Smooth muscle cell (in vitro differentiated cells): Measurements from ENCODE around the gene APMAP. TPM values are rescaled to one million over a fixed set of nuclear protein-coding genes. Genes with fewer than 3 reads are reported as not detected.

Experiments
- DNase-seq: peaks from one replicate; lab custom pipeline; 2025; ENCODE audit not compliant: unreplicated experiment; lab: John Stamatoyannopoulos, UW
- H2AFZ ChIP-seq: fragments of 200-600 bp; sonication (generic); 2 replicates; pipeline ENCODE4 v1.6.0; 2016; ENCODE audit warnings: antibody characterized with exemption, low read depth, mild to moderate bottlenecking
- H3F3A ChIP-seq: fragments of 200-600 bp; sonication (generic); 2 replicates; pipeline ENCODE4 v1.6.0; 2017; ENCODE audit warnings: antibody characterized with exemption, low read depth
- H3K27ac ChIP-seq: fragments of 200-600 bp; sonication (generic); 2 replicates; pipeline ENCODE4 v1.5.1; 2016; ENCODE audit warnings: low read depth, mild to moderate bottlenecking
- H3K27me3 ChIP-seq: fragments of 200-600 bp; sonication (generic); 2 replicates; pipeline ENCODE4 v1.6.1; 2016; ENCODE audit warnings: low read depth, mild to moderate bottlenecking
- H3K36me3 ChIP-seq: fragments of 200-600 bp; sonication (generic); 2 replicates; pipeline ENCODE4 v1.5.1; 2016; ENCODE audit warnings: low read depth
- H3K4me1 ChIP-seq: fragments of 200-600 bp; sonication (generic); 2 replicates; pipeline ENCODE4 v1.5.1; 2016; ENCODE audit warnings: low read depth
- H3K4me2 ChIP-seq: fragments of 200-600 bp; sonication (generic); 2 replicates; pipeline ENCODE4 v1.6.0; 2016; ENCODE audit warnings: mild to moderate bottlenecking
- H3K4me3 ChIP-seq: fragments of 200-600 bp; sonication (generic); 2 replicates; pipeline ENCODE4 v1.5.1; 2016; ENCODE audit warnings: mild to moderate bottlenecking
- H3K79me2 ChIP-seq: fragments of 200-600 bp; sonication (generic); 2 replicates; pipeline ENCODE4 v1.6.0; 2016; ENCODE audit warnings: low read depth, mild to moderate bottlenecking
- H3K9ac ChIP-seq: fragments of 200-600 bp; sonication (generic); 2 replicates; pipeline ENCODE4 v1.6.0; 2016; ENCODE audit warnings: low read depth
- H3K9me3 ChIP-seq: fragments of 200-600 bp; sonication (generic); replicated peaks from 2 replicates; pipeline ENCODE4 v1.5.1; 2016; ENCODE audit warnings: low read depth
- H4K20me1 ChIP-seq: fragments of 200-600 bp; sonication (generic); 2 replicates; pipeline ENCODE4 v1.6.0; 2016; ENCODE audit warnings: low read depth
- CTCF ChIP-seq: fragments of 200-600 bp; sonication (generic); IDR thresholded peaks from 2 replicates; pipeline ENCODE4 v1.5.1; 2017; ENCODE audit warnings: borderline replicate concordance, mild to moderate bottlenecking, antibody characterized with exemption; ENCODE audit not compliant: insufficient read depth, poor library complexity, severe bottlenecking
- WGBS: methylation state at CpG from one replicate; pipeline ENCODE4 v1.1.7; 2016; ENCODE audit warnings: low lambda C conversion rate; 5-methylcytosine and 5-hydroxymethylcytosine counted together
- polyA plus RNA-seq: library from polyadenylated mRNA; unstranded; fragments of >200 nt; fragmentation: Nextera tagmentation; extraction: Ambion mirVana; gene quantifications from 2 replicates; pipeline ENCODE4 v1.2.1, GENCODE V29; 2016
- total RNA-seq: library from RNA; depleted of rRNA; stranded (reverse); fragments of >200 nt; gene quantifications from 2 replicates; pipeline ENCODE4 v1.2.3, GENCODE V29; 2014

The APMAP gene
- total and polyA plus RNA-seq, 2 experiments from 2014 or later: 54.4 to 86.9 TPM

- DNase-seq: no peak
- H4K20me1 ChIP-seq: no peaks in the 10 kb centered on the region
- no peaks in the 10 kb centered on the region for H3K36me3 ChIP-seq
- H3K9ac ChIP-seq: no peak overlapping the region
- H3K9me3 ChIP-seq: no peaks in the 10 kb centered on the region
- 79% methylated on average over 1 of the region's 1 CpG for WGBS
- no peak overlapping the region for H3K27ac ChIP-seq
- H3K4me1 ChIP-seq: peaks cover 4% of the 10 kb centered on the region
- no peaks in the 10 kb centered on the region for H3F3A ChIP-seq
- H3K27me3 ChIP-seq: no peaks in the 10 kb centered on the region
- H3K4me3 ChIP-seq: no peak overlapping the region
- no peak for TF ChIP-seq CTCF
- H3K79me2 ChIP-seq: no peaks in the 10 kb centered on the region
- H3K4me2 ChIP-seq: no peak overlapping the region
- no peak overlapping the region for H2AFZ ChIP-seq
Observed at GRCh38 chr20:24916412-24916811, 76.1 kb downstream of the APMAP start.

- H3K4me1 ChIP-seq: peaks cover 4% of the 10 kb centered on the region
- no peaks in the 10 kb centered on the region for H3K27me3 ChIP-seq
- no peaks in the 10 kb centered on the region for H3F3A ChIP-seq
- WGBS: 81% methylated on average over 7 of the region's 7 CpGs
- H3K9me3 ChIP-seq: no peaks in the 10 kb centered on the region
- no peaks in the 10 kb centered on the region for H3K36me3 ChIP-seq
- no peak overlapping the region for H3K27ac ChIP-seq
- no peak for DNase-seq
- H4K20me1 ChIP-seq: no peaks in the 10 kb centered on the region
- no peak overlapping the region for H3K9ac ChIP-seq
- no peak overlapping the region for H3K4me3 ChIP-seq
- TF ChIP-seq CTCF: no peak
- H3K79me2 ChIP-seq: no peaks in the 10 kb centered on the region
- no peak overlapping the region for H2AFZ ChIP-seq
- no peak overlapping the region for H3K4me2 ChIP-seq
Observed at GRCh38 chr20:24915892-24916291, 76.7 kb downstream of the APMAP start.

GRCh38 chr20:24915440-24915839 is 77.1 kb downstream of the APMAP start:
- Histone ChIP-seq H3K27ac (no peak overlapping the region), H4K20me1 (no peaks in the 10 kb centered on the region), H3K4me2 (no peak overlapping the region), H3K36me3 (no peaks in the 10 kb centered on the region), H3K9ac (no peak overlapping the region), H3K4me1 (peaks cover 4% of the 10 kb centered on the region), H2AFZ (no peak overlapping the region), H3K27me3 (no peaks in the 10 kb centered on the region), H3F3A (no peaks in the 10 kb centered on the region), H3K79me2 (no peaks in the 10 kb centered on the region), H3K9me3 (no peaks in the 10 kb centered on the region), H3K4me3 (no peak overlapping the region)
- 96% methylated on average over 9 of the region's 9 CpGs for WGBS
- no peak for TF ChIP-seq CTCF
- DNase-seq: no peak

GRCh38 chr20:24914388-24915241 is 77.9 kb downstream of the APMAP start:
- WGBS: 80% methylated on average over 14 of the region's 14 CpGs
- no peak overlapping the region for H3K4me3 ChIP-seq
- H4K20me1 ChIP-seq: no peaks in the 10 kb centered on the region
- H3K36me3 ChIP-seq: no peaks in the 10 kb centered on the region
- no peaks in the 10 kb centered on the region for H3K9me3 ChIP-seq
- H3K4me2 ChIP-seq: no peak overlapping the region
- H3K27ac ChIP-seq: no peak overlapping the region
- H3K27me3 ChIP-seq: no peaks in the 10 kb centered on the region
- DNase-seq: no peak
- H3K4me1 ChIP-seq: peaks cover 4% of the 10 kb centered on the region
- TF ChIP-seq CTCF: no peak
- no peak overlapping the region for H3K9ac ChIP-seq
- no peaks in the 10 kb centered on the region for H3F3A ChIP-seq
- no peaks in the 10 kb centered on the region for H3K79me2 ChIP-seq
- H2AFZ ChIP-seq: no peak overlapping the region
